Islet of Langerhans (tissue), 1 donor: Measurements from ENCODE around the gene PRUNE2.
"Not testable (repeated sequence)": the region's sequence is repeated elsewhere in the genome, so short reads cannot be mapped to it uniquely, and the experiment has no call there.

Experiments used
- FAIRE-seq: peaks from one replicate; lab custom pipeline; 2011; peaks lifted over from hg19 to GRCh38; lab: Jason Lieb, UNC

The PRUNE2 gene

GRCh38 chr9:76793784-76794431 lies 112.0 kb downstream of the PRUNE2 start:
- FAIRE-seq: no peak

- no peak for FAIRE-seq
These were observed 116.1 kb downstream of the PRUNE2 start for GRCh38 chr9:76789840-76790239.

- no peak for FAIRE-seq
These were observed 118.2 kb downstream of the PRUNE2 start for GRCh38 chr9:76787677-76788076.

- no peak for FAIRE-seq
These were observed 120.4 kb downstream of the PRUNE2 start for GRCh38 chr9:76785501-76785900.

- FAIRE-seq: no peak
These were observed 121.0 kb downstream of the PRUNE2 start for GRCh38 chr9:76784881-76785280.

GRCh38 chr9:76772686-76773445 lies 133.0 kb downstream of the PRUNE2 start:
- no peak for FAIRE-seq

- FAIRE-seq: no peak
These were observed 139.8 kb downstream of the PRUNE2 start for GRCh38 chr9:76766126-76766525.

- no peak for FAIRE-seq
These were observed 141.8 kb downstream of the PRUNE2 start, which contains the start of gene PCA3 for GRCh38 chr9:76764138-76764537. Gene PCA3 (plus strand): TSS chr9:76764438.

- no peak for FAIRE-seq
These were observed 144.5 kb downstream of the PRUNE2 start for GRCh38 chr9:76761448-76761847.

- FAIRE-seq: no peak
These were observed 146.2 kb downstream of the PRUNE2 start for GRCh38 chr9:76759732-76760131.

- no peak for FAIRE-seq
These were observed 147.4 kb downstream of the PRUNE2 start for GRCh38 chr9:76758476-76758875.

- peak; percentile 43 for FAIRE-seq
These were observed 148.8 kb downstream of the PRUNE2 start for GRCh38 chr9:76756941-76757673.

GRCh38 chr9:76756268-76756640 lies 149.7 kb downstream of the PRUNE2 start:
- no peak for FAIRE-seq

GRCh38 chr9:76751001-76751400 lies 154.9 kb downstream of the PRUNE2 start:
- no peak for FAIRE-seq

GRCh38 chr9:76744336-76744735 lies 161.6 kb downstream of the PRUNE2 start:
- no peak for FAIRE-seq

GRCh38 chr9:76743931-76744330 lies 162.0 kb downstream of the PRUNE2 start:
- FAIRE-seq: no peak

GRCh38 chr9:76742890-76743289 lies 163.0 kb downstream of the PRUNE2 start:
- not testable (repeated sequence) for FAIRE-seq

- no peak for FAIRE-seq
These were observed 164.4 kb downstream of the PRUNE2 start for GRCh38 chr9:76741524-76741923.

GRCh38 chr9:76738402-76738801 lies 167.5 kb downstream of the PRUNE2 start:
- FAIRE-seq: no peak

GRCh38 chr9:76737154-76737902 lies 168.6 kb downstream of the PRUNE2 start:
- FAIRE-seq: peak; percentile 77

- no peak for FAIRE-seq
These were observed 171.2 kb downstream of the PRUNE2 start for GRCh38 chr9:76734716-76735115.

GRCh38 chr9:76733096-76733495 lies 172.8 kb downstream of the PRUNE2 start:
- no peak for FAIRE-seq
